DND-41 (cell line): ENCODE measurements around the gene IL17RD.

Experiments used
- ATAC-seq: fragments of 200-7000 bp; cut with Tn5 transposase; 3 replicates; pipeline ENCODE4 v1.9.1; 2021; ENCODE audit warnings: low read depth; ENCODE audit not compliant: insufficient read depth
- DNase-seq: peaks from one replicate; pipeline ENCODE4 v3.0.0-alpha.2; 2020
- H2AFZ ChIP-seq: 2 replicates; pipeline ENCODE4 v1.6.0; 2012; ENCODE audit warnings: low read depth, low read length
- H3K27ac ChIP-seq: 2 replicates; pipeline ENCODE4 v1.5.1; 2012; ENCODE audit warnings: low read length, inconsistent platforms
- H3K27me3 ChIP-seq: fragments of 200-600 bp; sonication (generic); 2 replicates; pipeline ENCODE4 v1.6.0; 2012; ENCODE audit warnings: low read length, mild to moderate bottlenecking, inconsistent platforms; ENCODE audit not compliant: insufficient read depth, poor library complexity
- H3K36me3 ChIP-seq: 2 replicates; pipeline ENCODE4 v1.5.1; 2012; ENCODE audit warnings: low read length, inconsistent platforms; ENCODE audit not compliant: insufficient read depth
- H3K4me1 ChIP-seq: 2 replicates; pipeline ENCODE4 v1.5.1; 2012; ENCODE audit warnings: mild to moderate bottlenecking, low read length; ENCODE audit not compliant: insufficient read depth
- H3K4me2 ChIP-seq: 2 replicates; pipeline ENCODE4 v1.6.0; 2012; ENCODE audit warnings: mild to moderate bottlenecking, moderate library complexity, low read length, inconsistent platforms; ENCODE audit not compliant: insufficient read depth
- H3K4me3 ChIP-seq, 2 experiments: fragments of 200-600 bp in 1 of 2; shearing (Covaris generic) in 1 of 2; 2 replicates each; pipeline ENCODE4 v1.5.1; 2012 to 2016; ENCODE audit warnings: inconsistent platforms in 2 of 2, low read length in 2 of 2, mild to moderate bottlenecking in 2 of 2, low read depth in 1 of 2, moderate library complexity in 1 of 2
- H3K79me2 ChIP-seq: 2 replicates; pipeline ENCODE4 v1.6.0; 2012; ENCODE audit warnings: low read length, inconsistent platforms; ENCODE audit not compliant: insufficient read depth
- H3K9ac ChIP-seq: 2 replicates; pipeline ENCODE4 v1.6.0; 2012; ENCODE audit warnings: low read depth, mild to moderate bottlenecking, inconsistent platforms, low read length, moderate library complexity
- H3K9me3 ChIP-seq: 2 replicates; pipeline ENCODE4 v1.5.1; 2012; ENCODE audit warnings: low read length, moderate library complexity, mild to moderate bottlenecking, inconsistent platforms; ENCODE audit not compliant: insufficient read depth, severe bottlenecking
- H4K20me1 ChIP-seq: 2 replicates; pipeline ENCODE4 v1.6.0; 2012; ENCODE audit warnings: low read length; ENCODE audit not compliant: insufficient read depth
- CTCF ChIP-seq: IDR thresholded peaks from 2 replicates; pipeline ENCODE4 v1.5.1; 2012; ENCODE audit warnings: borderline replicate concordance, low read length, moderate library complexity, mild to moderate bottlenecking; ENCODE audit not compliant: poor library complexity, severe bottlenecking; ENCODE audit errors: extremely low read depth
- EZH2 ChIP-seq: IDR thresholded peaks from 3 replicates; pipeline ENCODE4 v1.6.1; 2012; ENCODE audit warnings: borderline replicate concordance, low read depth, mild to moderate bottlenecking, moderate library complexity, low read length, inconsistent platforms; ENCODE audit not compliant: severe bottlenecking

The IL17RD gene

GRCh38 chr3:57088503-57088902, 76.7 kb downstream of the IL17RD start:
- DNase-seq (no peak), ATAC-seq (no peak)
- Histone ChIP-seq H3K27ac (no peak overlapping the region), H3K4me3 (no peak overlapping the region), H4K20me1 (no peaks in the 10 kb centered on the region), H3K36me3 (no peaks in the 10 kb centered on the region), H3K4me2 (no peak overlapping the region), H3K27me3 (peaks cover 13% of the 10 kb centered on the region), H3K9ac (no peak overlapping the region), H3K79me2 (no peaks in the 10 kb centered on the region), H3K4me1 (no peaks in the 10 kb centered on the region), H3K9me3 (no peaks in the 10 kb centered on the region), H2AFZ (no peak overlapping the region)
- TF ChIP-seq EZH2 (no peak), CTCF (no peak)

GRCh38 chr3:57087361-57088092, 77.6 kb downstream of the IL17RD start:
- H2AFZ ChIP-seq = no peak overlapping the region
- H3K27me3 ChIP-seq = peaks cover 13% of the 10 kb centered on the region
- H4K20me1 ChIP-seq = no peaks in the 10 kb centered on the region
- no peaks in the 10 kb centered on the region for H3K36me3 ChIP-seq
- ATAC-seq = no peak
- H3K4me3 ChIP-seq = no peak overlapping the region
- H3K4me1 ChIP-seq = no peaks in the 10 kb centered on the region
- no peak overlapping the region for H3K4me2 ChIP-seq
- H3K9ac ChIP-seq = no peak overlapping the region
- H3K27ac ChIP-seq = no peak overlapping the region
- no peak for TF ChIP-seq CTCF
- H3K79me2 ChIP-seq = no peaks in the 10 kb centered on the region
- H3K9me3 ChIP-seq = no peaks in the 10 kb centered on the region
- no peak for DNase-seq

GRCh38 chr3:57086201-57086600, 79.0 kb downstream of the IL17RD start:
- ATAC-seq (no peak), DNase-seq (no peak)
- no peak overlapping the region for H3K9ac ChIP-seq
- no peaks in the 10 kb centered on the region for H4K20me1 ChIP-seq
- H2AFZ ChIP-seq = no peak overlapping the region
- H3K4me1 ChIP-seq = no peaks in the 10 kb centered on the region
- no peak overlapping the region for H3K4me2 ChIP-seq
- H3K79me2 ChIP-seq = no peaks in the 10 kb centered on the region
- H3K36me3 ChIP-seq = no peaks in the 10 kb centered on the region
- H3K27ac ChIP-seq = no peak overlapping the region
- peaks cover 6% of the 10 kb centered on the region for H3K27me3 ChIP-seq
- TF ChIP-seq EZH2 (no peak), CTCF (no peak)
- H3K4me3 ChIP-seq = no peak overlapping the region
- no peaks in the 10 kb centered on the region for H3K9me3 ChIP-seq
